ENCODE data around the gene PITPNM2. TPM values are rescaled to one million over a fixed set of nuclear protein-coding genes. Genes with fewer than 3 reads are reported as not detected.

Gene PITPNM2
- total and polyA plus RNA-seq, 9 of the 15 experiments (the other 6 are each of a cell fraction or from before 2014, with no cell fraction given): 0.03 to 10.8 (median 2.9) TPM

DNA sequence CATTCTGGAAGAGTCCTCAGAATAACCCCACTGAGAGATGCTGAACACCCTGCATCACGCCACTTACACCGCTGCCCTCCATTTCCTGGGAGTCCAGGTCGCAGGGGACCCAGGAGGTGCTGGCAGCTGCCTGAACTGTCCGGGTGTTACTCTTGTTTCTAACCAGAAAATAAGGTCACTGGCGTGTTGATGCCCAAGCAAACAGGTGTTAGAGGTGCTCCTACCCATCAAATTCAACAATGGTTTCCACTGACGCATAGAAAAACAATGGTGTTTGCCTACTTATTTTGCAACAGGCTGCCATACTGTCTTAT lies 23.8 kb downstream of the PITPNM2 start (continued):
- no peak for TF ChIP-seq ZHX1 (conservative IDR thresholded peaks at IDR 0.05; ENCODE audit: low read length)
- TF ChIP-seq GTF2B (IDR thresholded peaks at IDR 0.05; ENCODE audit: extremely low read depth, insufficient read length): no peak
- TF ChIP-seq ETV5 (CRISPR knock-in tag; IDR thresholded peaks at IDR 0.05; ENCODE audit: low read depth): no peak
- TF ChIP-seq NCOA1 (IDR thresholded peaks at IDR 0.05; ENCODE audit: low read depth): no peak
- TF ChIP-seq CHD4 (IDR thresholded peaks at IDR 0.05; ENCODE audit: insufficient read depth, insufficient replicate concordance, low read depth, low read length, poor library complexity, severe bottlenecking): no peak
- TF ChIP-seq ZNF140 (CRISPR knock-in tag; IDR thresholded peaks at IDR 0.05): no peak

All from K562 (cell line).